ENCODE data around the gene UNC5C. TPM values are rescaled to one million over a fixed set of nuclear protein-coding genes. Genes with fewer than 3 reads are reported as not detected.

UNC5C gene
- total RNA-seq, 2 experiments from 2014 or later = not detected

GRCh38 chr4:95515589-95515988, 33.2 kb downstream of the UNC5C start:
- Mint-ChIP-seq H3K27me3 (no peaks in the 10 kb centered on the region), H3K27ac (no peak overlapping the region), H3K4me1 (ENCODE audit: low read depth) (no peaks in the 10 kb centered on the region), H3K4me3 (no peak overlapping the region), H3K9me3 (no peaks in the 10 kb centered on the region), H3K36me3 (ENCODE audit: low read depth) (no peaks in the 10 kb centered on the region)
- no peak for ATAC-seq (ENCODE audit: poor library complexity)
- ChIA-PET CTCF (interaction anchor here (1.3 kb wide), 1 partner anchor 351 kb away, joined by 3 read pairs; no protein-coding TSS in a partner anchor), POLR2A (no interaction called here)
- intact Hi-C loops (cut with DNase I, micrococcal nuclease) = no loop called here
- Histone ChIP-seq H3K27me3 (ENCODE audit: control insufficient read depth in 1 of 2, insufficient read depth in 2 of 2, low read length in 2 of 2) (no peaks in the 10 kb centered on the region), H3K9me3 (ENCODE audit: control insufficient read depth in 1 of 2, insufficient read depth in 1 of 2, low read length in 2 of 2) (no peaks in the 10 kb centered on the region), H3K4me1 (ENCODE audit: insufficient read depth, low read length) (no peaks in the 10 kb centered on the region), H3K36me3 (ENCODE audit: insufficient read depth, low read length) (no peaks in the 10 kb centered on the region), H3K27ac (ENCODE audit: low read depth in 1 of 2, low read length in 2 of 2) (no peak overlapping the region), H3K4me3 (ENCODE audit: low read length) (no peak overlapping the region)
- no peak for DNase-seq
- no peak for TF ChIP-seq CTCF (IDR thresholded peaks at IDR 0.05)

GRCh38 chr4:95513022-95513421, 35.8 kb downstream of the UNC5C start:
- H3K9me3 ChIP-seq (ENCODE audit: control insufficient read depth in 1 of 2, insufficient read depth in 1 of 2, low read length in 2 of 2) = no peaks in the 10 kb centered on the region
- no peaks in the 10 kb centered on the region for H3K36me3 ChIP-seq (ENCODE audit: insufficient read depth, low read length)
- TF ChIP-seq CTCF (IDR thresholded peaks at IDR 0.05) = no peak
- no peak for ATAC-seq (ENCODE audit: poor library complexity)
- H3K27me3 ChIP-seq (ENCODE audit: control insufficient read depth in 1 of 2, insufficient read depth in 2 of 2, low read length in 2 of 2) = no peaks in the 10 kb centered on the region
- no peaks in the 10 kb centered on the region for H3K27me3 Mint-ChIP-seq
- CTCF ChIA-PET = no interaction called here
- intact Hi-C loops (cut with DNase I, micrococcal nuclease) = no loop called here
- H3K36me3 Mint-ChIP-seq (ENCODE audit: low read depth) = no peaks in the 10 kb centered on the region
- H3K4me1 ChIP-seq (ENCODE audit: insufficient read depth, low read length) = no peaks in the 10 kb centered on the region
- POLR2A ChIA-PET = no interaction called here
- DNase-seq = no peak
- H3K27ac ChIP-seq (ENCODE audit: low read depth in 1 of 2, low read length in 2 of 2) = no peak overlapping the region
- H3K4me1 Mint-ChIP-seq (ENCODE audit: low read depth) = no peaks in the 10 kb centered on the region
- no peak overlapping the region for H3K27ac Mint-ChIP-seq
- no peak overlapping the region for H3K4me3 Mint-ChIP-seq
- H3K9me3 Mint-ChIP-seq = no peaks in the 10 kb centered on the region
- H3K4me3 ChIP-seq (ENCODE audit: low read length) = no peak overlapping the region

- no peaks in the 10 kb centered on the region for H3K4me1 Mint-ChIP-seq (ENCODE audit: low read depth)
- H3K27me3 Mint-ChIP-seq = no peaks in the 10 kb centered on the region
- Histone ChIP-seq H3K4me1 (ENCODE audit: insufficient read depth, low read length) (no peaks in the 10 kb centered on the region), H3K36me3 (ENCODE audit: insufficient read depth, low read length) (no peaks in the 10 kb centered on the region), H3K9me3 (ENCODE audit: control insufficient read depth in 1 of 2, insufficient read depth in 1 of 2, low read length in 2 of 2) (no peaks in the 10 kb centered on the region), H3K4me3 (ENCODE audit: low read length) (no peak overlapping the region), H3K27me3 (ENCODE audit: control insufficient read depth in 1 of 2, insufficient read depth in 2 of 2, low read length in 2 of 2) (no peaks in the 10 kb centered on the region), H3K27ac (ENCODE audit: low read depth in 1 of 2, low read length in 2 of 2) (no peak overlapping the region)
- no peak for TF ChIP-seq CTCF (IDR thresholded peaks at IDR 0.05)
- intact Hi-C loops (cut with DNase I, micrococcal nuclease) = no loop called here
- H3K4me3 Mint-ChIP-seq = no peak overlapping the region
- no peaks in the 10 kb centered on the region for H3K9me3 Mint-ChIP-seq
- ATAC-seq (ENCODE audit: poor library complexity) (no peak), DNase-seq (no peak)
- ChIA-PET CTCF (no interaction called here), POLR2A (no interaction called here)
- no peaks in the 10 kb centered on the region for H3K36me3 Mint-ChIP-seq (ENCODE audit: low read depth)
- H3K27ac Mint-ChIP-seq = no peak overlapping the region
These were observed 37.3 kb downstream of the UNC5C start for GRCh38 chr4:95511477-95511876.
